Chondrocyte (in vitro differentiated cells): ENCODE data around the gene OVCH1. TPM values are rescaled to one million over a fixed set of nuclear protein-coding genes. Genes with fewer than 3 reads are reported as not detected.

ENCODE experiments used
- DNase-seq: peaks from one replicate; pipeline ENCODE4 v3.0.0; 2021; ENCODE audit warnings: mixed read lengths, low spot score
- H3K27ac Mint-ChIP-seq: one replicate; pipeline ENCODE4 v1.8.0; 2021; ENCODE audit warnings: mild to moderate bottlenecking, moderate library complexity, mixed read lengths; ENCODE audit not compliant: unreplicated experiment
- H3K27me3 Mint-ChIP-seq: 2 replicates; pipeline ENCODE4 v1.8.0; 2021; ENCODE audit warnings: low read depth, mixed read lengths
- H3K36me3 Mint-ChIP-seq: 2 replicates; pipeline ENCODE4 v1.8.0; 2021; ENCODE audit warnings: low read depth, mixed read lengths
- H3K4me1 Mint-ChIP-seq: 2 replicates; pipeline ENCODE4 v1.8.0; 2021; ENCODE audit warnings: low read depth, mild to moderate bottlenecking, mixed read lengths
- H3K4me3 Mint-ChIP-seq: one replicate; pipeline ENCODE4 v1.8.0; 2021; ENCODE audit warnings: mild to moderate bottlenecking, moderate library complexity, mixed read lengths; ENCODE audit not compliant: unreplicated experiment
- H3K9me3 Mint-ChIP-seq: 2 replicates; pipeline ENCODE4 v1.8.0; 2021; ENCODE audit warnings: low read depth, mixed read lengths
- CTCF ChIP-seq: fragments of 200-600 bp; sonication (generic); IDR thresholded peaks from 2 replicates; pipeline ENCODE4 v1.5.0; 2021; ENCODE audit warnings: antibody characterized with exemption, mild to moderate bottlenecking, moderate library complexity
- total RNA-seq: library from RNA; stranded (reverse); gene quantifications from 3 replicates; pipeline ENCODE4 v1.2.1, GENCODE V29; 2021

The OVCH1 gene
- total RNA-seq, 1 donor from 2014 or later, result 0.20 TPM

GRCh38 chr12:29380536-29381523 lies 116.7 kb downstream of the OVCH1 start, which contains the start of gene ERGIC2:
Gene ERGIC2, minus strand, starts transcription at chr12:29381172. Its CDS starts 9,539 bp downstream, at chr12:29371633.
- Mint-ChIP-seq H3K4me3 (peak within 1 kb of the TSS; percentile 92), H3K9me3 (peaks cover 3% of the 10 kb centered on the region), H3K36me3 (peaks cover 2% of the 10 kb centered on the region), H3K27ac (peak within 1 kb of the TSS; percentile 97), H3K27me3 (no peaks in the 10 kb centered on the region), H3K4me1 (peaks cover 28% of the 10 kb centered on the region)
- peak; percentile 6 for TF ChIP-seq CTCF
- no peak for DNase-seq

Other genes starting within 250 kb of the OVCH1 start
- gene ERGIC2, start 116.5 kb downstream of the OVCH1 start, total RNA-seq, result 73.4 to 106 TPM (median 74.4 TPM) in 3 replicates